HuH-7.5 (cell line): ENCODE measurements around the gene HIVEP2.

Experiments used
- DNase-seq: peaks from one replicate; pipeline ENCODE4 v3.0.0; 2011; ENCODE audit warnings: low spot score

Gene HIVEP2

GRCh38 chr6:142887517-142887916 lies 57.5 kb downstream of the HIVEP2 start:
- DNase-seq, result no peak

GRCh38 chr6:142886431-142887170 lies 58.4 kb downstream of the HIVEP2 start:
- DNase-seq, result no peak

GRCh38 chr6:142885182-142885867 lies 59.7 kb downstream of the HIVEP2 start:
- no peak for DNase-seq

GRCh38 chr6:142884214-142885035 lies 60.6 kb downstream of the HIVEP2 start:
- no peak for DNase-seq

- DNase-seq, result no peak
These were observed 62.0 kb downstream of the HIVEP2 start for GRCh38 chr6:142883011-142883410.

GRCh38 chr6:142881761-142882160 lies 63.2 kb downstream of the HIVEP2 start:
- DNase-seq, result no peak

- no peak for DNase-seq
These were observed 63.7 kb downstream of the HIVEP2 start for GRCh38 chr6:142881290-142881689.

- DNase-seq, result no peak
These were observed 64.8 kb downstream of the HIVEP2 start for GRCh38 chr6:142880201-142880600.

- no peak for DNase-seq
These were observed 65.4 kb downstream of the HIVEP2 start for GRCh38 chr6:142879527-142879926.

- no peak for DNase-seq
These were observed 65.9 kb downstream of the HIVEP2 start for GRCh38 chr6:142879076-142879475.

- no peak for DNase-seq
These were observed 66.6 kb downstream of the HIVEP2 start for GRCh38 chr6:142878407-142878806.

- DNase-seq, result peak; percentile 8
These were observed 70.3 kb downstream of the HIVEP2 start for GRCh38 chr6:142874676-142875075.

GRCh38 chr6:142872376-142872775 lies 72.6 kb downstream of the HIVEP2 start:
- DNase-seq, result no peak

GRCh38 chr6:142871910-142872331 lies 73.1 kb downstream of the HIVEP2 start:
- peak; percentile 6 for DNase-seq

- DNase-seq, result no peak
These were observed 74.1 kb downstream of the HIVEP2 start for GRCh38 chr6:142870787-142871415.

- no peak for DNase-seq
These were observed 76.1 kb downstream of the HIVEP2 start for GRCh38 chr6:142868917-142869316.

GRCh38 chr6:142867988-142868812 lies 76.8 kb downstream of the HIVEP2 start:
- DNase-seq, result no peak

GRCh38 chr6:142867355-142867801 lies 77.6 kb downstream of the HIVEP2 start:
- no peak for DNase-seq

GRCh38 chr6:142863981-142864380 lies 81.0 kb downstream of the HIVEP2 start:
- DNase-seq, result no peak

- no peak for DNase-seq
These were observed 83.3 kb downstream of the HIVEP2 start for GRCh38 chr6:142861711-142862110.

GRCh38 chr6:142860498-142860897 lies 84.5 kb downstream of the HIVEP2 start:
- DNase-seq, result no peak
